GM21786 (cell line): ENCODE data around the gene ABHD16A.

ENCODE experiments used
- ATAC-seq: cut with Tn5 transposase; IDR thresholded peaks from one replicate; pipeline ENCODE4 v1.9.1; 2021; ENCODE audit not compliant: unreplicated experiment

ABHD16A gene

GRCh38 chr6:31642798-31643570, 60.1 kb downstream of the ABHD16A start:
- no peak for ATAC-seq

GRCh38 chr6:31641370-31641769, 61.8 kb downstream of the ABHD16A start:
- ATAC-seq = no peak

GRCh38 chr6:31640612-31641011, 62.5 kb downstream of the ABHD16A start:
- no peak for ATAC-seq

GRCh38 chr6:31639449-31639861, 63.7 kb downstream of the ABHD16A start:
- no peak for ATAC-seq

GRCh38 chr6:31639043-31639442, 64.1 kb downstream of the ABHD16A start:
- no peak for ATAC-seq
